ENCODE results near the gene IL19.

DNA sequence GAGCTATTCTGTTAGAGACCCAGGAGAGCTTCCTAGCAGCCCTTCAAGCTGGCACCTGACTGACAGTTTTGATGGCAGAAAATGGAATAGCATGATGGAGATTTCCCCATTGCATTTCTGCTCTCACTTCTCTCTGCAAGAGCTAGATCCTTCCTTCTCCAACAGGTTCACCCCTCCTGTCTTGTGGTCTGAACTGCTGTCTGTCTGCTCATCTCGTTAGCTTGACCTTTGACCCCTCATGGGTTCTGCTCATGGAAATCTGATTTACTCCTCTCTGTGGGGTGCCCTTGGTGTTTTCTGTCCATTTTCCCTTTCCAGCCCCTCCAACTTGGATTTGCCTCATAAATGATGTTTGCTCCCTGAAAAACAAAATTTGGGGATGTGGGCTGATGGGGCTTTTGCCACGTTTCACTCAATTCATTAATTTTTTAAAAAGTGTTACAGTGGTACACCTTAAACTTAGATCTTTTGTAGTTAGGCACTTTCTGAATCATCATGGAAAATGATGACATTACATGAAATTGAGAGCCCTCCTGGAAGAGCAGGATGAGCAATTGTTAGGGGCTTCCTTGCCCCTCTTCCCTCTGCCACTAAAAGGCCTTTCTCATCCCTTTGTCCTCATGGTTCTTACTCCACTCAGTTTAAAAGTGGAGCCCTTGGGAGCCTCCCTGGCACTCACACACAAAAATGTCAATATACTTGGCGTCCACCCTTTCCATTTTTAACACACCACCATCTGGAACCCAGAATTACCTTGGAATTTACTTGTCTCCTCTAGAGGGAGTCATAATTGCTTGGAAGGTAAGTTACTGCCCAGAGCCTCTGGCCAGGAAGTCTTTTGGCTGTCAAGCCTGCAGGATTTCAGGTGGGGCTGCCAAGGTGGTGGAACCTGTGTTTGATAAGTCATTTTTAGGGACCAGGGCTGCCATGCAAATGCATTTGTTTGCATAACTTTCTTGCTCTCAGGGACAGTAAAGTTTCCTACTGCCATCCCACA is 31.9 kb upstream of the IL19 start:
- TF ChIP-seq, protein P1, sequence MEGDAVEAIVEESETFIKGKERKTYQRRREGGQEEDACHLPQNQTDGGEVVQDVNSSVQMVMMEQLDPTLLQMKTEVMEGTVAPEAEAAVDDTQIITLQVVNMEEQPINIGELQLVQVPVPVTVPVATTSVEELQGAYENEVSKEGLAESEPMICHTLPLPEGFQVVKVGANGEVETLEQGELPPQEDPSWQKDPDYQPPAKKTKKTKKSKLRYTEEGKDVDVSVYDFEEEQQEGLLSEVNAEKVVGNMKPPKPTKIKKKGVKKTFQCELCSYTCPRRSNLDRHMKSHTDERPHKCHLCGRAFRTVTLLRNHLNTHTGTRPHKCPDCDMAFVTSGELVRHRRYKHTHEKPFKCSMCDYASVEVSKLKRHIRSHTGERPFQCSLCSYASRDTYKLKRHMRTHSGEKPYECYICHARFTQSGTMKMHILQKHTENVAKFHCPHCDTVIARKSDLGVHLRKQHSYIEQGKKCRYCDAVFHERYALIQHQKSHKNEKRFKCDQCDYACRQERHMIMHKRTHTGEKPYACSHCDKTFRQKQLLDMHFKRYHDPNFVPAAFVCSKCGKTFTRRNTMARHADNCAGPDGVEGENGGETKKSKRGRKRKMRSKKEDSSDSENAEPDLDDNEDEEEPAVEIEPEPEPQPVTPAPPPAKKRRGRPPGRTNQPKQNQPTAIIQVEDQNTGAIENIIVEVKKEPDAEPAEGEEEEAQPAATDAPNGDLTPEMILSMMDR (IDR thresholded peaks at IDR 0.05 in 4 of 5, conservative IDR thresholded peaks at IDR 0.05 in 1 of 5) = peak in 2 of 5 experiments; percentile 10 to 15
- TF ChIP-seq POLR2A (IDR thresholded peaks at IDR 0.05) = no peak
